RWPE1 (cell line): ENCODE results near the gene ZNF236.

Experiments used
- CTCF ChIA-PET: fragments of 350-600 bp; sonication (Branson Sonifier 250); formaldehyde crosslinking; extraction: SDS; loops from one replicate; lab custom pipeline; 2021; lab: Yijun Ruan, JAX
- POLR2A ChIA-PET: fragments of 400-600 bp; formaldehyde crosslinking; extraction: SDS; loops from one replicate; lab custom pipeline; 2020; ENCODE audit warnings: antibody characterized with exemption; ENCODE audit not compliant: low non-redundant PET; lab: Yijun Ruan, JAX
- DNase-seq: peaks from one replicate; pipeline ENCODE4 v3.0.0; 2012; ENCODE audit warnings: low spot score
- H3K27ac ChIP-seq: fragments of 450-650 bp; 2 replicates; pipeline ENCODE4 v1.5.1; 2017
- CTCF ChIP-seq: fragments of 450-650 bp; conservative IDR thresholded peaks from 2 replicates; pipeline ENCODE4 v1.5.1; 2017; ENCODE audit warnings: low read depth, mild to moderate bottlenecking

Gene ZNF236

GRCh38 chr18:76953156-76953555, 130.8 kb downstream of the ZNF236 start:
- TF ChIP-seq CTCF = no peak
- CTCF ChIA-PET = no interaction called here
- POLR2A ChIA-PET = no interaction called here
- H3K27ac ChIP-seq = no peak overlapping the region
- DNase-seq = no peak

GRCh38 chr18:76953583-76954233, 131.4 kb downstream of the ZNF236 start:
- POLR2A ChIA-PET = no interaction called here

GRCh38 chr18:76955524-76956170, 133.3 kb downstream of the ZNF236 start:
- ChIA-PET POLR2A (interaction anchor here (0.6 kb wide), 1 partner anchor 135 kb away, joined by 7 read pairs; no protein-coding TSS in a partner anchor), CTCF (no interaction called here)
- no peak for DNase-seq
- TF ChIP-seq CTCF = no peak
- H3K27ac ChIP-seq = no peak overlapping the region

More at GRCh38 chr18:76953583-76954233, 131.4 kb downstream of the ZNF236 start:
- no peak for DNase-seq
- TF ChIP-seq CTCF = no peak
- CTCF ChIA-PET = no interaction called here
- H3K27ac ChIP-seq = no peak overlapping the region

GRCh38 chr18:76956648-76957047, 134.3 kb downstream of the ZNF236 start:
- TF ChIP-seq CTCF = no peak
- no peak for DNase-seq
- POLR2A ChIA-PET = no interaction called here
- CTCF ChIA-PET = no interaction called here
- no peak overlapping the region for H3K27ac ChIP-seq

GRCh38 chr18:76957384-76958355, 135.3 kb downstream of the ZNF236 start:
- TF ChIP-seq CTCF = no peak
- POLR2A ChIA-PET = no interaction called here
- CTCF ChIA-PET = no interaction called here
- no peak for DNase-seq
- H3K27ac ChIP-seq = no peak overlapping the region

GRCh38 chr18:76958692-76959341, 136.5 kb downstream of the ZNF236 start:
- ChIA-PET POLR2A (no interaction called here), CTCF (no interaction called here)
- TF ChIP-seq CTCF = no peak
- DNase-seq = no peak
- no peak overlapping the region for H3K27ac ChIP-seq
